Embryonic facial prominence (tissue), 1 donor: ENCODE results near the gene LZTS3.
"Not testable (repeated sequence)": the region's sequence is repeated elsewhere in the genome, so short reads cannot be mapped to it uniquely, and the experiment has no call there.

Experiments used
- DNase-seq: peaks from one replicate; pipeline ENCODE4 v3.0.0-alpha.2; 2016; ENCODE audit errors: extremely low spot score

Gene LZTS3

DNA sequence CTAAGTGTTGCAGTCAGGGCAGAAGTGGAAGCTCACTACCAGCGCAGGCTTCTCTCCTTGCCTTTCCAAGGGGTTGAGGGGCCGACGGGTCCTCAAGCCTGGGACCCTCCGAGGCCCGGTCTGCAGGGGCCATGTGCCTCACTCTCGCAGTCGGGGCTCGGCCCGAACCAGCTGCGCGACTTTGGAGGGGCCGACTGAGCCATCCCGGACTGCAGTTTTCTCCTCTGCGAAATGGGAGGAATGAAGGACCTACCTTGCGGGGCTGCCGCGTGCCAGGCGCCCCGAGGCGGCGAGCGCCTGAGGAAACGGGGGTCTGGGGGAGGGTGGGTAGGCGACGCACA is 5.6 kb downstream of the LZTS3 start:
- DNase-seq: no peak

DNA sequence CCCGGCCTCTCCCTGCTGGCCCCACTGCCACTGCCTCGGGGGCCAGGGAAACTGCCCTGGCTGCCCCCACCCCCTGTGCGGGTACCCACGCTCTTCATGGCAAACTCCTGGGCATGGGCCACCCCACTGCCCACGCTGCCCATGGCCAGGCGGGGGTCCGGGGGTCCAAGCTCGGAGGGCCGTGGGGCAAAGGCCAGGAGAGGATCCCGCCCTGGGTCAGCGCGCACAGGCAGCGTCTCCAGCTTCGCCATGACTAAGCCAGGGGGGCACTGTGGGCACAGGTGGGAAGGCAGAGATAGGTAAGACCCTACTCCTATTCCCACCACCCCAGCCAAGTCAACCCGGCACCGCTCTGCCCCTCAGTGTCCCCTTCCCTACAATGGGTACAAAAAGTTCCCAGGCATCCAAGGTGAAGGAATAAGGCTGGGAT is 6.4 kb downstream of the LZTS3 start:
- DNase-seq: no peak

DNA sequence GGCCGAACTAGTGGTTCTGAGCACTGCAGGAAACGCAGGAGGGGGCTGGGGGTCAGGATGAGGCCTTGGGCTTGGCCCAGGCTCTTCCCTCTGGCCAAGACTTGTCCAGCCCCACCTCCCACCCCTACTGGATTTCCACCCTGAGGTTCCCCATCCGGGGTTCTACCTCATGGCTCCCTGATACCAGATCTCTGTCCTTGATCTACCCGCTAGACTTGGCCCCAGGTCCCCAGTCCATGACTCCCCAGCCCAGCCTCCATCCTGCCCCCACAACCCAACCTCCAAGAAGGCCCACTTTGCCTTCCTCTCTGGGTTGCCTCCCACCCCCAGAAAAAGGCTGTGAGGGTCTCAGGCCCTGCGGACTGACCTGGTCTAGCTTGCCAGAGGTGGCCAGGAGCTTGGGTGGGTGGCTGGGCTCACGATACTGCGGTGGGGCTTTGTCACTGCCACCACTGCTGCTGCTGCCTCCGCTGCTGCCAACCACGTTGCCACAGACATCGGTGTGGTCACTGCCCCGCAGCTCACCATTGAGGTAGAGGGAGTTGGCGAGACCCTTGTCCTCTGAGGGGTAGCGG is 6.9 kb downstream of the LZTS3 start:
- no peak for DNase-seq

DNA sequence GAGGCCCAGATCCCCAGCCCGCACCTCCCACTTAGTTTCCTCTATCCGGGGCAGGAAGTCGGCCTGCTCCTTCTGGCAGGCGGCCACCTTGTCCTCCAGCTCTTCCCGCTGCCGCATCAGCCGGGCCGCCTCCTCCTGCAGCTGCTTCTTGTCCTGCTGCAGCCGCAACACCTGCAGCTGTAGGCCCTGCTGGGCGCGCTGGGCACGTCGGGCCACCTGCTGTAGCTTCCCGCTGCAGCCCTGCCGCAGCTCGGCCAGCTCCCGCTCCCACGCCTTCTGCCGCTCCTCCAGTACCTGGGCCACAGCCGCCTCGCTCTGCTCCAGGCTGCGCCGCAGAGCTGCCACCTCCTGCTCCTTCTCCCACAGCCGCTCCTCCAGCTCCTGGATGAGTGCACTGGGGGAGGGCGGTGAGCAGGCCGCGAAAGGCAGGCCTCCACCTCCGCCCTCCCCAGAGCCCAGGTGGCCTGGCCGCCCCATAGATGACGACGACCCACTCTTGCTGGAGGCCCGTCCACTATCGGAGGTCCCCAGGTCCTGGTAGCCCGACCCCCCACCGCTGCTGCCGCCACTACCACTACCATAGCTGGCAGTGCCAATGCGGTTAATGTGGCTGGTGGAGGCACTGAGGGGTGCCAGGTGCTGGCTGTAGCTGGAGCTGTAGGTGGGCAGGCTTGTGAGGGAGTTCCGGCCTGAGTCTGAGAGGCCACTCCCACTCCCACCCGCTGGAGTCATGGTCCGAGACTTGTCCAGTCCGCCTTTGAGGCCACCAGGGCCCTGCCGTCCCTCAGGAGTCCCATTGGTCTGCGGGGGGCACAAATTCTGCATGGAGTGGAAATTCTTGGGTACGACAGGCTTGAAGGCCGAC is 7.6 kb downstream of the LZTS3 start:
- no peak for DNase-seq

DNA sequence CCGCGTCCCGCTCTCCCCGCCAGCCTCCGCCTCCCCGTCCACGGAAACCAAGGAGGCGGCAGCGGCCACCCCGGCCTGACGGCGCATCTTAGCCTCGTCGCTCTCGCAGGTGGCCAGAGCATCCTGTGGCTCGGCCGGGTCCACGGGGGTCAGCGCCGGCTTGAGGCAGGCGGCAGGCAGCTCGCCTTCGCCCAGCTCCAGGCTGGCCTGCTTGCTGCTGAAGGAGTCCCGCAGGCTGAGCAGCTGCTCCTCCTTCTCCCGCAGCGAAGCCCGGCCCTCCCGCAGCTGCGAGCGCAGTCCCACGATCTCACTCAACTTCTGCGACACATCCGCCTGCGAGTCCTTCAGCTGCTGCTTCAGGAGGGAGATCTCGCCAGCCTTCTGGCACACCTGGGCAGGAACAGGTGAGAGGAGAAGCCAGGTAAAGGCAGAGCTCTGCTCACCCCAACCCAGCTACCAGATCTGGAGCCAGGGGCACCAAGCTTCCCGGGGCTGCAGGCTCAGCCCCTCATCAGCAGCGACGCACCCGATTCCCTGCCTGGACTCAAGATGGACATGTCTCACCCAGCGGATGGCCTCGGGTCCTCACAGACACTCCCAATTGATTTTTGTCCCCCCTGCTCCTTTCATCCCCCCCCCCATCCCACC is 8.5 kb downstream of the LZTS3 start:
- DNase-seq: no peak

DNA sequence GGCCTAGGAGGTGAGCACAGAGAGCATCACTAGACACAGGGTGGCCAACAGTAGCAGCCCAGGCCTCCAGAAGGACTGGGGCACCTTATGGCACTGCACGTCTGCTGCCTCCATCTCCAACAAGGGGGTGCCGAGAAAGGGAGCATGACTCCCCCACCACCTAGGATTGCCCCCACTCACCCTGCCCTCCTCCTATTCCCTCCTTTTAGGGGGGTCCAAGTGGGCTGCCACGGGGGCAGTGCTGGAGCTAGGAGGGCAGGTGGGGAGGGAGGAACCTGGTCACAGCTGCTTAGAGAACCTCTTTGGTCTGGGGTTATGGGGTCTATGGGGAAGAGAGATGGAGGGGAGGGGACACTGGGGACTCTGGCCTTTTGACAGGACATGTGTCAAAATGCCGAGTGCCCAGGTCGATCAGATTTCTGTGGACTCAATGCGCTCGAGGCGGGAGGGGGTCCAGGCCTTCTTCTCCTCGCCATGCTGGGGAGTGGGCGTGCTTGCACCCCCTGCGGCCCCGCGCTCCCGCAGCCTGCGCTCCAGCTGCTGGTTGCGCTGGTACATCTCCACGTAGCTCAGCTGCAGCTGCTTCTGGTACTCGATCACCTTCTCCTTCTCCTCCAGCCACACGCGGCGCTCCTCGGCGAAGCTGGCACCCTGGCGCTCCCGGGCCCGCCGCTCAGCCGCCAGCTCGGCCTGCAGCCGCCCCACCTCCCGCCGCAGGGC is 9.1 kb downstream of the LZTS3 start:
- DNase-seq: no peak

DNA sequence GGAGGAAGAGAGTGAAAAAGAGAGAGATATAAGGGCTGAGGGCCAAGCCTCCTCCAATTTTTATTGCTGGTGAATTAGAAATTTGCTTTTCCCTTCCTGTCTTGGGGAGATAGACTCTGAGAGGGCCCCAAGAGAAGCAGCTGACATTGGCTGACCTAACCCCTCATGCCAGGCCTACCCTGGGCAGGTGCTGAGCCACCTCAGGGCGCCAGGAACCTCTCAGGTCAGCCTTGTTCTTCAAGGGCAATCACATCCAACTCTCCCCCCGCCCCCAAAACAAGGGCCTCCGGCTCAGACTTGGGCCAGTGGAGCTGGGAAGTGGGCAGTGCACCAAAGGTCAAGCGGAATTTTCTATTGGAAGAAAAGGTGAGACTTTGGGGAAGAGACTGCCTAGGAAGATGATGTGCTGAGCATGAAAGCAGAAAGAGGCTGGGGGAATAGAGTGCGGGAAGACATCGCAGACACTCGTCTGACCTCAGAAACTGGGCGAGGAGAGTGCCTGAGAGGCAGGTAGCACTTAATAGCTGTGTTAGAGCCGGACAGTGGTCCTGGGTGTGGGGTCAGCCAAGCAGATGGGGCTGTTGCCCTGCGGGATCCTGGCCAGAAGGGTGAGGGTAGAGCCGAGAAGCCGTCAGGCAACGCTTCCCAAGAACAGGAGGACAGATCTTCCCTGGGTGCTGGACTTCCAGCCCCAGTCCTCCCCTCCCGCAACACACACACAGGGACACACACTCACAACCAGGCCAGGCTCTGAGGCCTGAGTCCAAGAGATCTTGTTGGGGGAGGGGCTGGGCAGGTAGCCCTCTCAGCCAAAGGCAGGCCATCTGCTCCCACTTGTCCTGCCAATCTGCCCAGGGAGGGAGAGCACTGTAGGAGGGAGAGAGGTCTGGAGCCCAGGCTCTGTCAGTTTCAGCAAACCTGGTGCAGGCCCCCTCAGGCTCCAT is 10.0 kb downstream of the LZTS3 start:
- DNase-seq: no peak

DNA sequence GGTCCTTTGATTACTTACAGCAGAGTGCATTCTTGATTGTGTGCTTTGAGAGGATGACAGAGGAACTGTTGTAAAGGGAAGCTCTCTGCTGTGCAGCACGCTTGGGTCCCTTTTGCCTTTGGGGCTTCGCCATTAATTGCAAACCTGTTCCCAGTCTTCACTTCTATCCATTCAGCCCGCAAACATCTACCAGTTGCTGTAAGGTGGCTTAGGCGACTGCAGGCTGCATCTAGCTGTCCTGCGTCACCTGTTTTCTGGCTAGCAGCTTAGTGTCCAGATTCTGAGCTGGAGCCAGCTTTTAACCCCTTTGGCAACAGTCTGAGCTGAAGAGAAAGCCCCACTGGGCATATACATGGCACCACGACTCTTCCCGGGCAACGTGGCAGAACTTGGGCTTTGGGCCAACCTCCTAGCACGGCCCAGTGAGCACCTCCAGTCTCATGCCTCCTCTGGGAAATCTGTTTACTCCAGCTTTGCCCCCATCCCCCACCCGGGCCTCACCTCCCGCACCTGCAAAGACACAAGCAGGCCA is 11.2 kb downstream of the LZTS3 start:
- no peak for DNase-seq

DNA sequence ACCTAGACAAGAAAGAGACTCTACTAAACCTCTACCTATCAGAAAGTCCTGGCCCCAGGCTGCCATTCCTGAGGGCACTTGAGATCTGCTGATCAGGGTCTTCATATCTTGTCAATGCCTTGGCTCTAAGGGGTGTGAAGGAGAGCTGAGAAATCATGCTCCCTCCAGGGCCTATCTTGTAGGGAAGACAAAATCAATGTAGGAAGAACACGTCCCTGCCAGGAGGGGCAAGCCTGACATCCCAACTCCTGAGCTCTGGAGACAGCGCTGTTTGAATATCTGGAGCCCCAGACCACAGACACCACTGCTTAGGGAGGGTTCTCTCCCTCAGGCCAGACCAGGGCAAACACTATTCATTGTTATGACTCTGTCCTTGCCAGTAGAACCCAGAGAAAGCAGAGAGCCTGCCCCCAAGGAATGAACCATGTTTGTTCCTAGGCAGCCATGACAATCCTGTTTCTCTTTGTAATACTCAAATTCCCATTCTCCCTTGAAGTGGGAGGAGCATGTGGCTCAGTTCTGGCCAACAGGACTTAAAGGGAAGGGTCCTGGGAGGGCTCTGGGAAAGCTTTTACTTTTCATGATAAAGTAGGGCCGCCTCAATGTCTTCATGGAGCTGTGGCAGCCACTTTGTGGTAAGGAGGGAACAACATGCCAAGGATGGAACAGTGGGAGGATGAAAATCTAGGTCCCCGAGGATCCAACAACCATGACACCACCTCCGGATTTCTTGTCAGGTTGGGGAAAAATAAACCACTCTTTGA is 11.9 kb downstream of the LZTS3 start:
- DNase-seq: no peak

DNA sequence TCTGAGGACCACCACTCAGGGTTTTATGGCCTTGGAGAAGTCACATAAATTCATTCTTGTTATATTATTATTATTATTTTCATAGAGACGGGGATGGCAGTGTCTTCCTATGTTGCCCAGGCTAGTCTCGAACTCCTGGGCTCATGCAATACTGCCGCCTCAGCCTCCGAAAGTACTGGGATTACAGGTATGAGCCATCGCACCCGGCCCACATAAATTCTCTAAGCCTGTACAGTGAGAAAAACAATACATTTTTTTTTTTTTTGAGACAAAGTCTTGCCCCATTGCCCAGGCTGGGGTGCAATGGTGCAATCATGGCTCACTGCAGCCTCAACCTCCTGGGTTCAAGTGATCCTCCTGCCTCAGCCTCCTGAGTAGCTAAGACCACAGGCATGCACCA is 12.9 kb downstream of the LZTS3 start:
- no peak for DNase-seq

DNA sequence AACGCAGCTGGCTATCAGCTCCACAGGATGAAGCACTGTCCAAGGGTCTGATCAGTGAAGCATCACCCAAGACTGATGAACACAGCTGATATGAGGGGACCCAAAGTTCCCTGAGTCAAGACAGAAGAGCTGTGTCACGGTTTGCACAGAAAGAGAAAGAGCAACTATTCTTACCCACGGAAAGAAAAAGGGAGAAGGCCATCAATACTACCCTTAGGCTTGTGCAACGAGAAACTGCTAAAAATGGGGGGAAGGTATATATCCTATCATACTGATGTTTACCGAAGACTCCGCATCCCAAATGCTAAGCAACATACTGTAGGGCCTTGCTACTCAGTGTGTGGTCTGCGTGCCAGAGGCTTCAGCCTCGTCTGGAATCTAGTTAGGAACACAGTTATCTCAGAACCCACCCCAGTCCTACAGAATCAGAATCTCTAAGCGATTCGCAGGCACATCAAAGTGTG is 14.3 kb downstream of the LZTS3 start:
- no peak for DNase-seq

DNA sequence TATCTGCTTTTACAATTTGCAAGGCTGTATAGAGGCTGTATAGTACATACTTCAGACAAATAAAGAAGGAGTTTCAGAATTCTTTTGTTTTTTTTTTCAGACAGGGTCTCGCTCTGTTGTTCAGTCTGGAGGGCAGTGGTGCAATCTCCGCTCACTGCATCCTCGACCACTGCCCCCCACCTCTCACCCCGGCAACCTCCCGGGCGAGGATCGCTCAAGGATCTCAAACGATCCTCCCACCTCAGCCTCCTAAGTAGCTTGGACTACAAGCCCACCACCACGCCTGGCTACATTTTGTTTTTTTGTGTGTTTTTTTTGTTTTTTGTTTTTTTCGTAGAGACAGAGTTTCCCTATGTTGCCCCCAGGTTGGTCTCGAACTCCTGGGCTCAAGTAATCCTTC is 15.5 kb downstream of the LZTS3 start:
- DNase-seq: no peak

DNA sequence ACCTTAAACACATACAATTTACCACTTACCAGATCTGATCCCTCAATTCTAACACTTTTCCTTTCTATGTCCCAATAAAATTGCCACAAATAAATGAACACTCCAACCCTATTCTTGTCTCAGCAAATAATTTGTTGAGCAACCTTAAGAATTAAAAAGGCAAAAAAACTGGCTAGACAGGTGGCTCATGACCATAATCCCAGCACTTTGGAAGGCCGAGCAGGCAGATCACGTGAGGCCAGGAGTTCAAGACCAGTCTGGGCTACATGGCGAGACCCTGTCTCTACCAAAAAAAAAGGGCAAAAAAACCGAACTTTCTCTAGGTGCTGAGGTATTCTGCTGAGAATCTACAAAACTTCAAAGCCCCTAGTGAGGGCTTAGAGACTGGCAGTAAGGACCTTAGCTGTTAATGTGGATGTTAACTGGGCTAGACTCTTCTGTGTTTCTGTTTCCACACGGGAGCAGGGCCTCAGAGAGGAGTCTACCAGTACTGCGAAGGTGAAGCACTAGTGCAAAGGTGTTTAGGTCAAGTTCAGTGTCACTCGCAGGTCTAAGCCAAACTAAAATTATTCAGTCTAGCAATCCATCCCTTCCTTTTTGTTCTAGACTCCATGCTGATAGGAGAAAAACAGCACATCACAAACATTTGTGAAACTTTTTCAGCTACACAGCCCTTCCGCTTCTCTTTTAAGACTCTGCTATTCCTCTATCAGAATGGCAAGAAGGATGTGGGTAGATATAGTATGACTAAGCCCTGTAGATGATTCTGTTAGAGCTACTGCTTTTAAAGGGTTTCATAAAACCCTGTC is 16.3 kb downstream of the LZTS3 start:
- no peak for DNase-seq

DNA sequence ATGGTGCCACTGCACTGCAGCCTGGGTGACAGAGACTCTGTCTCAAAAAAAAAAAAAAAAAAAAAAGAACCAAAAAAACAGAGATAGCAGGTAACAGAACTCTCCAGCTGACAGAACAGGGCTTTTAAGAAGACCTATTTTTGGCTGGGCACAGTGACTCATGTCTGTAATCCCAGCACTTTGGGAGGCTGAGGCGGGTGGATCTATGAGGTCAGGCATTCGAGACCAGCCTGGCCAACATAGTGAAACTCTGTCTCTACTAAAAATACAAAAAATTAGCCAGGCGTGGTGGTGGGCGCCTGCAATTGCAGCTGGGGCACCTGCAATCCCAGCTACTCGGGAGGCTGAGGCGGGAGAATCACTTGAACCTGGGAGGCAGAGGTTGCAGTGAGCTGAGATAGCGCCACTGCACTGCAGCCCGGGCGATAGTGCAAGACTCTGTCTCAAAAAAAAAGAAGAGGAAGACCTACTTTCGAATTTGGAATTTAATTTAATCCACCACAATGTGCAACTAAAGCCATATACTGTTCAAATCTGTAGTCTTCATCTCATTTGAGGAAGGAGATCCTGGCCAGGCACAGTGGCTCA is 21.2 kb downstream of the LZTS3 start:
- DNase-seq: not testable (repeated sequence)

DNA sequence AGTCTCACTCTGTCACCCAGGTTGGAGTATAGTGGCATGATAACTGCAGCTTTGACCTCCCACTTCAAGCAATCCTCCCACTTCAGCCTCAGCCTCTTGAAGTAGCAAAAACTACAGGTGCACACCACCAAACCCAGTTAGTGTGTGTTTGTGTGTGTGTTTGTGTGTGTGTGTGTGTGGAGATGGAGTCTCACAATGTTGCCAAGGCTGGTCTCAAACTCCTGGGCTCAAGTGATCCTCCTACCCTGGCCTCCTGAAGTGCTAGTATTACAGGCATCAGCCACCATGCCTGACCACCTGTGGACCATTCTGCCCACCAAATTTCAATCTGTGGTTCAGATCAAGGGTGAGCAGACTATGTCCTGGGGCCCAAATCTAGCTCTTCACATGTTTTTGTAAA is 22.4 kb downstream of the LZTS3 start:
- no peak for DNase-seq

DNA sequence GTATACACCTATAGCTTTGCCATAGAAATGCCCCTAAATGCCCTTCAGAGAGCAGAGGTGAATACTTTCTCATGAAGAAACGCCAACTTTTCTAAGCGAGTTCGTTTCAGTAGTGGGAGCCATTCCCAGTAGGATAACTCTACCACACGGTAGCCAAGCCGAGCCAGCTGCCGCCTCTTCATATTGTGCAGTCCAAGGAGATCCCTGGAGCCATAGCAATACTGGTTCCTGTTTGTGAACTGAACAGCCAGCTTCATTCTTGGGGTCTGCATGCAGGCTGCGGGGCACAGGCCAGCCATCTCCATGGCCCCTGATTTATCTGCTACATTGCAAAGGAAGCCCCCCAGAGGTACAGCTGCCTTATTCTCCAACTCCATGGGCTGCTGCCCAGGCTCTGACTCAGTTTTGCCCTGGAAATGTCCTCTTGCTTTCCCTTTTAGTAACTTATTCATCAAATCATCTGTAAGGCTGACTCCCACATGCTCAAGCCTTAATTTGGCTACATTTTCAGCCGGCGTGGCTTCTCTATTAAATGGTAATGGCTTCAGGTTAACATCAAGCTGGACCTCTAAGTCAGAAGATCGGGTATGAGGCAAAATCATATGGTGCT is 26.5 kb downstream of the LZTS3 start:
- DNase-seq: no peak

DNA sequence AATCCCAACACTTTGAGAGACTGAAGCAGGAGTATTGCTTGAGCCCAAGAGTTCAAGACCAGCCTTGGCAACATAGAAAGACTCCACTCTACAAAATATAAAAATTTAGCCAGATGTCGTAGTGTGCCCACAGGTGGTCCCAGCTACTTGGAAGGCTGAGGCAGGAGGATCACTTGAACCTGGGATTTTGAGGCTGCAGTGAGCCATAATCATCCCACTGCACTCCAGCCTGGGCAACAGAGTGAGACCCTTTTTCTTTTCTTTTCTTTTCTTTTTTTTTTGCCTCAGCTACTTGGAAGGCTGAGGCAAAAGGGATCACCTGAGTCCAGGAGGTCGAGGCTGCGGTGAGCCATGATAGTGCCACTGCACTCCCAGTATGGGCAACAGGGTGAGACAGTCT is 31.6 kb downstream of the LZTS3 start:
- DNase-seq: no peak

DNA sequence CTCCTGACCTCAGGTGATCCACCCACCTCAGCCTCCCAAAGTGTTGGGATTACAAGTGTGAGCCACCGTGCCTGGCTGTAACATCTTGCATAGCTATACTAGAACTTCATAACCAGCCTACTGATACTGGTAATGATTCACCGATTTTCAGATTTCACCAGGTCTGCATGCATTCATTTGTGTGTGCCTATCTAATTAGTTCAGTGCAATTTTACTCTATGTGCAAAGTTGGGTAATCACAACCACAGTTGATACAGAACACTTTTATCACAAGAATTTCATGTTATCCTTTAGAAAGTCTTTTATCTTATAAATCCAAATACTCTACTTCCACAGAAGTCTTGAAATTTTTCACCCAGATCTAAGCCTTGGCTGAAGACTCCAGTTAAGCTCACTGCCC is 35.9 kb downstream of the LZTS3 start:
- no peak for DNase-seq
